GM21576 (cell line): ENCODE measurements around the gene PLA2G15.
A peak's percentile ranks its signal among the peaks of the same experiment; 100 is the strongest.

ENCODE experiments used
- ATAC-seq: cut with Tn5 transposase; IDR thresholded peaks from one replicate; pipeline ENCODE4 v1.9.1; 2021; ENCODE audit warnings: mild to moderate bottlenecking, moderate library complexity; ENCODE audit not compliant: unreplicated experiment

Gene PLA2G15

GRCh38 chr16:68231384-68232136 lies 13.6 kb upstream of the PLA2G15 start:
- ATAC-seq = no peak

- ATAC-seq = no peak
Observed at GRCh38 chr16:68232335-68232734, 12.8 kb upstream of the PLA2G15 start.

- no peak for ATAC-seq
Observed at GRCh38 chr16:68233085-68233834, 11.9 kb upstream of the PLA2G15 start.

DNA sequence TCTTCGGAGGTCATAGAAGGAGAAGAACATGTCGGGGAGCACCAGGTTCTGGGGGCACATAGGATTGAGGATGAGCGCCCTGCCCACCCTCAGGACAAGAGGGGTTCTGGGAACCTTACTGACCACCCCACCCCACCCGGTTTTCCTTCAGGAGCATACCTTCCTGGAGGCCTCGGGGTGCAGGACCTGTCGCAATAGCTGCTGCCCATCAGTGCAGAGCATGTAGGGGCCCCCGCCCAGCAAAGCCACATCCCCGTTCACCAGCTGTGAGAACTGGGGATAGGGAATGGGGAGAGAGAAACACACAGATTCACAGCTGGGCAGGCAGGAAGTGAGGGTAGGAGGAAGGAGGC lies 11.4 kb upstream of the PLA2G15 start:
- no peak for ATAC-seq

GRCh38 chr16:68234188-68235107 lies 10.7 kb upstream of the PLA2G15 start:
- ATAC-seq = no peak

GRCh38 chr16:68235108-68235886 lies 9.9 kb upstream of the PLA2G15 start:
- ATAC-seq = no peak

DNA sequence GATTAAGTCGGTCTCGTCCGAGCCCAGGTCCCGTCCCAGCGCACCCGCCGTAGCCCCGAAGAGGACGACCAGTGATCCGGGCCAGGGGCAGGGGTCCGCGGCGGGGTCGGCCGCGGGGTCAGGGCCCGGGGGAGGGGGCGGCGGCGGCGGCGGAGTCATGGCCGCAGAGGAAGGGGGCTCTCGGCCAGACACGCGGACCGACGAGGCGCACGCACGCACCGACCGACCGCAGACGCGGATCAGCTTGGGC lies 9.4 kb upstream of the PLA2G15 start, which contains the start of gene ESRP2:
Gene ESRP2 (minus strand): TSS at position 241 of the 250 bp plus-strand sequence. CDS start 82 bp downstream, at position 159.
- no peak for ATAC-seq

DNA sequence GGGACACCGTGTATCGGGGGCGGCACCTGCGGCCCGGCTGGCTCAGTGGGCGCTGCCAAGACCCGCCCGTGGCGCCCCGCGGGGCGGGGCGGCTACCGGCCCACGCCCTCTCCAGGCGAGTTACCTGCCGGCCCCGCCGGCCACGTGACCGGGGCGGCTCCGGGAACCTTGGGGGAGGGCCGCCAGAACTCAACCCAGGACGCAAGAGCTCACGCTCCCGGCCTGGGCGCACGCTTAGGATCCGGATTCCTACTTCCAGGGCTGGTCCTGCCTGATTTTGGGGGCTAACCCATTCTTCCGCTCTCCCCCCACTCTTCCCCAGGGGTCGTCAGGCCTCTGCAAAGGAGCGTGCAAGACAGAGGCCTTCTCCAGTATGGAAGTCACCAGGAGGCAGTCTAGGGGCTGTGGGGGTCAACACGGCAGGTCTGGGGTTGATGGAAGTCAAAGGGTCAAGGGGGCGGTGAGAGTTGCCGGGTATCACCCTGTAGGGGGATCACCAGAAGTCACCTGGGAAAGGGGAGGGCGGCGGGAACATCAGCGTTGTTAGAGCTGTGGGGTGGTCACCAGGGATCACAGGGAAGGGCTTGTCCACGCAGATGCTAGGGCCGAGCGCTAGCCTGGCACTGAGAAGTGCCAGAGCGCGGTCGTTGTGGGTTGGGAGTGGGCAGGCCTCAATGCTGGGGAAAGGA lies 8.9 kb upstream of the PLA2G15 start:
- ATAC-seq = no peak

- no peak for ATAC-seq
Observed at GRCh38 chr16:68236826-68237242, 8.3 kb upstream of the PLA2G15 start.

DNA sequence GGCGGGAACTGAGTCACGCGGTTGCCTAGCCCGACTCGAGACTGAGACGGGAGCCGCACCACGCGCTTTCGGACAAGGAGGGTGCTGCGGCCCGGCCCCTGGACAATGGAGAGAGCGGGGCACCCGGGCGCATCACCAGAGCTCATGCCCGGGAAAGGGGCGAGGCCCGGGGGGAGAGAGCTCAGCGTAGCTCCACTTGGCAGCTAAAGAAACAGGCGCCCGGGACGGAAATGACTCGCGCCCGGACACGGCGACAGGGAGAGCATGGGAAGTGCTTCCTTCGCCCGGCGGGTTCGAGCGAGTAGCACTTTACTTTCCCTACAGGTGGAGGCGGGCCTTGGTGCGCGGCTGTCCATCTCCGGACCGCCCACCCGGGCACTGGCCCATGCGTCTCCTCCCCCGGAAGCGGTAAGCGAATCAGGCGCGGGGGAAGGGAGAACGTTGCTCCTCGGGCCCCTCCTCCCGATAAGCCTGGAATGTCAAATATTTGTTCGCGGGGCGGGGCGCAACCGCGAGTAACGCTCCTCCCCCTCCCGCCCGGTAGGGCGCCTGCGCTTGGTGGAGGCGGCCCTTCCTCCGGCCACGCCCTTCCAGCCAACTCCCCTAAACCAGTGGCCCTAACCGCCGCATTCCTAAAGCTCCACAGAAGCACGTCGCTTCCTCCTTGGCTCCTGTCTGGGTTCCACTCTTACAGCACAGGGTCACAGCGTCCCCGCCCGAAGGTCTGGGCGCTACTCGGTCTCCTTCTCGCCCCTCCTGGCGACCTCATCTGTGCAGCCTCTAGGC lies 7.7 kb upstream of the PLA2G15 start:
- ATAC-seq = peak; percentile 82

DNA sequence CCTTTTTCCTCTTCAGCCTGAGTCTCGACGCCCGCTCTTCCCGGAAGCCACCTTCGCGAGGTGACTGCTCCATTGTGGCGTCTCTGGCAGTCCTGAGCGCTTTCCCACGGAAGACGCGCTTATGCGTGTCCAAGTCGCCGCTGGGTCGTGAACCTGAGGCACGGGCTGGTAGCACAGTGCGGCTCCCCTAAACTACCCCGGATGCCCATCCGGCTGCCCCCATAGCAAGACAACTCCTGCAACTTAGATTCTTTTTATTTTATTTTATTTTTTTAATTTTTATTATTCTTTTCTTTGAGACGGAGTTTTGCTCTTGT lies 7.2 kb upstream of the PLA2G15 start:
- no peak for ATAC-seq

DNA sequence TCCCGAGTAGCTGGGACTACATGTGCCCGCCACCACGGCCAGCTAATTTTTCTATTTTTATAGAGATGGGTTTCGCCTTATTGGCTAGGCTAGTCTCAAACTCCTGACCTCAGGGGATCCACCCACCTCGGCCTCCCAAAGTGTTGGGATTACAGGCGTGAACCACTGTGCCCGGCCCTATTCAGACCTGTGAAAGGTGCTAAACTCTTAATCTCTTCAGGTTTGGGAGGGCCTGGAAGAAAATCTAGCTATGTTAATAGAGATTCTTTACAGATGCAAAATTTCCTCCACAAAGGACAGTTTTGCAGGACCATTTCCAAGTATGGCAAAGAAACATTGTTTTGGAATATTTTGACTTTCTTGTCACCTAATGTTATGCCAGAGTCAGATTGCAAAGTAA lies 3.1 kb upstream of the PLA2G15 start:
- ATAC-seq = no peak

DNA sequence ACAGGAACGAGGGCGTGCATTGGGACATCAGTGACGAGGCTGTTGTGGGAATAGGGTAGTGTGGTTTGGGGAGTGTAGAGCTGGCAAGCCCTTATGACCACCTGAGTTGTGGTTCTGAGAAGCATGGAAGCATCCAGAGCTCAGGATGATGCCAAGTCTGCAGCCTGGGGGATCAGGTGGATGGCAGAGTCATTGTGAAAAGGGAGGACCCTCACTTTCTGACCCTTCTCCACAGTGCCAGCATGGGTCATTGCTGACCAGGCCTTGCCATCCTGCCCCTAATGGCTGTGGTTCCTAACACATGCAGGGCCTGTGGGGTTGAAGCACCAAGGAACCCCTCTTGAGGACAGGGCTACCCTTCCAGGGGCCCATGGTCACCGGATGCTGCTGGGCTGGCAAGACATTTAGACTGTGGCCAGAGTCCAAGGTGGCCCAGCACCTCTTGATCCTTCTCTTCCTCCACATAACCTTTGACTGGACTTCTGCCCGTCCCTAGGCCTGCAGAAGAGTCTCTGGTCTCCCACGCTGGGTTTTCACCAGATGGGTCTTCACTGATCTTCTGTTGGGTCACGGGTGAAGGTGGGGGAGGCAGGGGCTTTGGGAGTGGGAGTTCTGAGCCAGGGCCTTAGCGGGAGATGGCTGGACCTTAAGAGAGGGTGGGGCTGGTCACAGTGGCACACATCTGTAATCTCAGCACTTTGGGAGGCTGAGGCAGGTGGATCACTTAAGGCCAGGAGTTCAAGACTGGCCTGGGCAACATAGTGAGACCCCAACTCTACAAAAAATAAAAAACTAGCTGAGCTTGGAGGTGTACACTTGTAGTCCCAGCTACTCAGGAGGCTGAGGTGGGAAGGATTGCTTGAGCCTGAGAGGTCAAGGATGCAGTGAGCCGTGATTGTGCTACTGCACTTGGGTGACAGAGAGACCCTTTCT lies 2.0 kb upstream of the PLA2G15 start:
- ATAC-seq = no peak

DNA sequence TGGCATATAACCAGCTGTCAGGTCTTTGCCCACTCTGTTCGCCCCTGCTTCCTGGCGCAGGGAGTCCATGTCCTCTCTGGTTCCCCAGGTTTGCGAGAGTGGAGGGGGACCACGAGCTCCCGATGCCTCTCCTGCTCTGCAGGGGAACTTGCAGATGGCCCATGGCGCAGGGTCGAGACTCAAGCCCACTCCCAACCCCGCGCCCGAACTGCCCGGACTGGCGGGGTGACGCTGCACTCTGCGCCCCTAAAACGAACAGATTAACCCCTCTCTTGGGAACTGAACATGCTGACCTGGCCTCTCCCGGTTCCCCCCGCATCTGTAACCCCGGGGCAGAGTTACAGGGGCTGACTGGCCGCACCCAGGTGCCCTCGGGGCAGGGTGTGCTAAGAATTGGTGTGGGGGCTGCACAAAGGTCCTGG lies 681 bp upstream of the PLA2G15 start:
- ATAC-seq = no peak

- no peak for ATAC-seq
Observed at GRCh38 chr16:68246121-68246520, 948 bp downstream of the PLA2G15 start.

DNA sequence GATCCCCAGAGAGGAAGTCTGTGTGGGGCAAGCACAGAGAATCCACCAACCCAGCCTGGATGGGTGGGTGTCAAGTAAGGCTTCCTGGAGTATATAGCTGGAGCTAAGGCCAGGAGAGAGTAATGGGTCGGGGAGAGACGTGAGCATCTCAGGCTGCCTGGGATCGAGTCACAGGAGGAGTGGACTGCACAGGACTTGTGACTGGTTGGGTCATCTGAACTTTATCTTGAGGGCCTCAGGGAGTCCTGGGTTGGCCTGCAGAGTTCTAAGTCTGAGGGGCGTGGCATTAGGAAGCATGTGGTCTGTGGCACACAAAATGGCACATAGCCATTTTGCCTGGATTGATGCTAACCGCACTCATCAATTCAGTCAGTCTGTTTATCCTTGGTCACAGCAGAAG lies 1.5 kb downstream of the PLA2G15 start:
- no peak for ATAC-seq

DNA sequence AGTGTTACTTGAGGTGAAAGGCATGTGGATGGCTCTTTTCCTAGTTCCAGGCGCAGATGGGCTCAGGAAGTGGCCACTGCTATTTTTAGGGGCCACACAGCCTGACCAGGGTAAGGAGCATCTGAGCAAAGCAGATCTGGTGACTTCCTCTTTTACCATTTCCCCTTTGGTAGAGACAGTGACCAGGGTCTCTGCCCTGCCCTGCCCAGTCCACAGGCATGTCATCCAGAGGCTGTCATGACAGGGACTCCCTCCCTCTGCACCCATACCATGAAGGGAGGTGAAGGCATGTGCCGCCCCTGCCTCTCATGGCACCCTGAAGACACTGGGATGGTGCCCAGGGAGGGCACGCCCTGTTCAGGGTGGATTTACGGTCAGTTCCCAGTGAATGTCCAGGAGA lies 2.2 kb downstream of the PLA2G15 start:
- ATAC-seq = no peak

GRCh38 chr16:68247932-68248331 lies 2.8 kb downstream of the PLA2G15 start:
- no peak for ATAC-seq

GRCh38 chr16:68249371-68249770 lies 4.2 kb downstream of the PLA2G15 start:
- no peak for ATAC-seq
